ENCODE measurements around the gene HIVEP3. TPM values are rescaled to one million over a fixed set of nuclear protein-coding genes. Genes with fewer than 3 reads are reported as not detected.

HIVEP3 gene
- total RNA-seq, 1 experiment from 2014 or later = 0.55 TPM

GRCh38 chr1:41783189-41783639 is 135.5 kb downstream of the HIVEP3 start:
- H3K9me3 Mint-ChIP-seq = peaks cover 13% of the 10 kb centered on the region
- TF ChIP-seq PREB (CRISPR knock-in tag; IDR thresholded peaks at IDR 0.05; ENCODE audit: borderline replicate concordance) = no peak
- TF ChIP-seq ATF2 (CRISPR knock-in tag; IDR thresholded peaks at IDR 0.05; ENCODE audit: borderline replicate concordance, low read depth) = no peak
- TF ChIP-seq NFE2L1 (CRISPR knock-in tag; IDR thresholded peaks at IDR 0.05) = no peak
- no peak for TF ChIP-seq HMGXB4 (CRISPR knock-in tag; IDR thresholded peaks at IDR 0.05)
- no peak for TF ChIP-seq TEAD4 (CRISPR knock-in tag; IDR thresholded peaks at IDR 0.05)
- no peak for TF ChIP-seq ZNF671 (CRISPR knock-in tag; IDR thresholded peaks at IDR 0.05)
- TF ChIP-seq, protein P1, sequence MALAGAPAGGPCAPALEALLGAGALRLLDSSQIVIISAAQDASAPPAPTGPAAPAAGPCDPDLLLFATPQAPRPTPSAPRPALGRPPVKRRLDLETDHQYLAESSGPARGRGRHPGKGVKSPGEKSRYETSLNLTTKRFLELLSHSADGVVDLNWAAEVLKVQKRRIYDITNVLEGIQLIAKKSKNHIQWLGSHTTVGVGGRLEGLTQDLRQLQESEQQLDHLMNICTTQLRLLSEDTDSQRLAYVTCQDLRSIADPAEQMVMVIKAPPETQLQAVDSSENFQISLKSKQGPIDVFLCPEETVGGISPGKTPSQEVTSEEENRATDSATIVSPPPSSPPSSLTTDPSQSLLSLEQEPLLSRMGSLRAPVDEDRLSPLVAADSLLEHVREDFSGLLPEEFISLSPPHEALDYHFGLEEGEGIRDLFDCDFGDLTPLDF (CRISPR knock-in tag; IDR thresholded peaks at IDR 0.05) = no peak
- no peak for TF ChIP-seq MAX (CRISPR knock-in tag; IDR thresholded peaks at IDR 0.05)
- no peak for TF ChIP-seq GABPB1 (CRISPR knock-in tag; IDR thresholded peaks at IDR 0.05)
- no peak for TF ChIP-seq ZNF232 (CRISPR knock-in tag; IDR thresholded peaks at IDR 0.05)
- no peak for TF ChIP-seq ELF4 (CRISPR knock-in tag; IDR thresholded peaks at IDR 0.05; ENCODE audit: low read depth)
- no peak for TF ChIP-seq ZBTB43 (CRISPR knock-in tag; IDR thresholded peaks at IDR 0.05)
- TF ChIP-seq ZNF317 (CRISPR knock-in tag; IDR thresholded peaks at IDR 0.05; ENCODE audit: borderline replicate concordance, low read depth) = no peak
- TF ChIP-seq FOXJ3 (CRISPR knock-in tag; IDR thresholded peaks at IDR 0.05; ENCODE audit: borderline replicate concordance) = no peak
- H3K4me3 Mint-ChIP-seq = no peak overlapping the region
- peaks cover 2% of the 10 kb centered on the region; the same call in 1 of the 2 replicates for H3K27me3 Mint-ChIP-seq (ENCODE audit: low read depth)
- DNase-seq (ENCODE audit: low spot score) (no peak), ATAC-seq (no peak)
- CTCF ChIA-PET = interaction anchor here (1.2 kb wide), 1 partner anchor 29 kb away, joined by 3 read pairs; no protein-coding TSS in a partner anchor
- no peaks in the 10 kb centered on the region for H3K36me3 Mint-ChIP-seq
- H3K27ac Mint-ChIP-seq = no peak overlapping the region
- POLR2A ChIA-PET = interaction anchor here (0.7 kb wide), 1 partner anchor 150 kb away, joined by 4 read pairs; no protein-coding TSS in a partner anchor
- H3K4me1 Mint-ChIP-seq = peaks cover 9% of the 10 kb centered on the region

- peaks cover 13% of the 10 kb centered on the region for H3K9me3 Mint-ChIP-seq
- DNase-seq (ENCODE audit: low spot score) = no peak
- H3K27me3 Mint-ChIP-seq (ENCODE audit: low read depth) = peaks cover 2% of the 10 kb centered on the region; the same call in 1 of the 2 replicates
- peaks cover 9% of the 10 kb centered on the region for H3K4me1 Mint-ChIP-seq
- ATAC-seq = no peak
- CTCF ChIA-PET = interaction anchor here (1.2 to 1.9 kb wide), 7 partner anchors 19 to 392 kb away, joined by 3 to 7 read pairs (median 4); no protein-coding TSS in a partner anchor
- H3K4me3 Mint-ChIP-seq = no peak overlapping the region
- H3K27ac Mint-ChIP-seq = no peak overlapping the region
- POLR2A ChIA-PET = interaction anchor here (1.2 kb wide), 1 partner anchor 12 kb away, joined by 3 read pairs; no protein-coding TSS in a partner anchor
- no peaks in the 10 kb centered on the region for H3K36me3 Mint-ChIP-seq
- no peak for TF ChIP-seq FOXJ3 (CRISPR knock-in tag; IDR thresholded peaks at IDR 0.05; ENCODE audit: borderline replicate concordance)
These were observed 137.8 kb downstream of the HIVEP3 start for GRCh38 chr1:41780916-41781315.

All from WTC11 (cell line).